Measurements from ENCODE around the gene MEPCE. TPM values are rescaled to one million over a fixed set of nuclear protein-coding genes. Genes with fewer than 3 reads are reported as not detected.
A peak's percentile ranks its signal among the peaks of the same experiment; 100 is the strongest.

MEPCE gene
- total and polyA plus RNA-seq, 11 donors = 14.6 to 30.3 (median 21.5) TPM

DNA sequence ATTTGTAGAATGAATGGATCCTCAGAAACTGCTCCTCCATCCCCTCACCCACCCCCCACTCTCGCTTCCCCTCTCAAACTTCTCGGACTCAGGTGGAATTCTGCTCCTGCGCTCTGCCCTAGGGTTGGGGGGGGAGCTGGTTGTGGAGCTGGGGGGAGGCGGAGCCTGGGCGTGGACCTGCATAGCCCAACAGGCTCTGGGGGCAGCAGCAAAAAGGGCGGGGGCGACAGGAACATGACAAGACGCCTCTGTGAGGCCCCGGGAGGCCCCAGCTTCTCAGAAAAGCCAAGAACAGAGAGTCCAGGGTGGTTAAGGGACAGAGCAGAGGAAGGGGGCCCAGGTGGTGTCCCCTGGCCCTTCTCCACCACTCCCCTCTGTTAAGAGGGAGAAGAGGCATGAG, 45.9 kb downstream of the MEPCE start:
- H3K27me3 ChIP-seq = no peaks in the 10 kb centered on the region
- intact Hi-C loops (cut with DNase I) = loop anchor here in 3 of 10 donors (10.0 kb wide), 2 partner anchors 219 to 379 kb away; partner anchors contain the start of genes GIGYF1 (in 2 of the 3) and SLC12A9 (in 1 of the 3)
- H3K27ac ChIP-seq = peak overlapping the region; percentile 42 to 99 (median 92)
- peak overlapping the region in 8 of 12 donors; percentile 38 to 100 (median 98) for H3K4me3 ChIP-seq
- H3K9me3 ChIP-seq = no peaks in the 10 kb centered on the region
- peaks cover 0 to 37% (median 26%) of the 10 kb centered on the region in 9 donors for H3K36me3 ChIP-seq
- peak in 4 of 5 donors; percentile 63 to 77 (median 69) for DNase-seq
- no peak for TF ChIP-seq POLR2A (IDR thresholded peaks at IDR 0.05)
- TF ChIP-seq, protein P1, sequence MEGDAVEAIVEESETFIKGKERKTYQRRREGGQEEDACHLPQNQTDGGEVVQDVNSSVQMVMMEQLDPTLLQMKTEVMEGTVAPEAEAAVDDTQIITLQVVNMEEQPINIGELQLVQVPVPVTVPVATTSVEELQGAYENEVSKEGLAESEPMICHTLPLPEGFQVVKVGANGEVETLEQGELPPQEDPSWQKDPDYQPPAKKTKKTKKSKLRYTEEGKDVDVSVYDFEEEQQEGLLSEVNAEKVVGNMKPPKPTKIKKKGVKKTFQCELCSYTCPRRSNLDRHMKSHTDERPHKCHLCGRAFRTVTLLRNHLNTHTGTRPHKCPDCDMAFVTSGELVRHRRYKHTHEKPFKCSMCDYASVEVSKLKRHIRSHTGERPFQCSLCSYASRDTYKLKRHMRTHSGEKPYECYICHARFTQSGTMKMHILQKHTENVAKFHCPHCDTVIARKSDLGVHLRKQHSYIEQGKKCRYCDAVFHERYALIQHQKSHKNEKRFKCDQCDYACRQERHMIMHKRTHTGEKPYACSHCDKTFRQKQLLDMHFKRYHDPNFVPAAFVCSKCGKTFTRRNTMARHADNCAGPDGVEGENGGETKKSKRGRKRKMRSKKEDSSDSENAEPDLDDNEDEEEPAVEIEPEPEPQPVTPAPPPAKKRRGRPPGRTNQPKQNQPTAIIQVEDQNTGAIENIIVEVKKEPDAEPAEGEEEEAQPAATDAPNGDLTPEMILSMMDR (IDR thresholded peaks at IDR 0.05) = no peak
- H3K4me1 ChIP-seq = peaks cover 0 to 75% (median 55%) of the 10 kb centered on the region in 12 donors
- ATAC-seq = peak in 3 of 4 donors; percentile 9 to 25 (median 23)
- 19 to 29% (median 24%) methylated on average over 9 of the region's 9 CpGs for WGBS, 4 donors

DNA sequence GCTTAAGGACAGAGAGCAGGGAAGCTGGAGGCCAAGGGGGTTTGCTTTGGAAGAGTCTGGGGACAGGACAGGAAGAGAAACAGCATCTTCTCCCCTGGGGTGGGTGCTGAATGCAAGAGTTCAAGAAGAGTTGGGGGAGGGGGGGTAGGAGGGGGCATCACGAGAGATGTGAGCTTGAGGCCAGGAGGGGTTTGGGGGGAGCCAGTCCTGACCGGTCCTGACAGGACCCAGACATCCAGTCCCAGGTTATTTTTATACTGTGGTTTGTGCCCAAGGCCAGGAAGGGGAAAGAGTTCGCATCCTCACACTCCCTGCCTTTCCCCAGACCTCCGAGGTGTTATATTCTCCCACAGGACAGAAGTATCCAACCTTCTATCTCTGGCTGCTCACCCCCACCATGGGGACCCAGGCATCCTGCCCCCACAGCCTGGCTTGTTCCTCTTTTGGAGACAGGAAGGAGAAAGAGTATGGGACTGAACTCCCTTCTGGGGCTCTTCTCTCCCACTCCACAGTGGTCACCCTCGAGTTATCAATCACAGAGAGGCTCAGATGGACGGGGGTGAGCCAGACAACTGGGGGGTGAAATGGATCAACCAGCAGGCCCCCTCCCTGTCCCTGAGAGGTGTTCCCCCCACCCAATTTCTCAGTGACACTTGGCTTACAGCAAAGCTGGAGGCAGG, 46.6 kb downstream of the MEPCE start:
- ATAC-seq (peak; percentile 11 to 63 (median 46)), DNase-seq (peak in 2 of 5 donors; percentile 58 to 68)
- H3K9me3 ChIP-seq = no peaks in the 10 kb centered on the region
- H3K4me3 ChIP-seq = peak overlapping the region in 10 of 12 donors; percentile 5 to 100 (median 98)
- peaks cover 0 to 72% (median 53%) of the 10 kb centered on the region in 12 donors for H3K4me1 ChIP-seq
- H3K27ac ChIP-seq = peak overlapping the region; percentile 53 to 99 (median 92)
- H3K36me3 ChIP-seq = peaks cover 0 to 30% (median 23%) of the 10 kb centered on the region in 9 donors
- WGBS, 4 donors = 7 to 13% (median 10%) methylated on average over 6 of the region's 6 CpGs
- TF ChIP-seq, protein P1 (IDR thresholded peaks at IDR 0.05) = no peak
- no peak for TF ChIP-seq POLR2A (IDR thresholded peaks at IDR 0.05)
- intact Hi-C loops (cut with DNase I) = loop anchor here in 4 of 10 donors (2.0 to 10.0 kb wide), 3 partner anchors 69 to 379 kb away; partner anchors contain the start of genes GIGYF1 (in 2 of the 4) and SLC12A9 (in 1 of the 4)
- H3K27me3 ChIP-seq = no peaks in the 10 kb centered on the region

DNA sequence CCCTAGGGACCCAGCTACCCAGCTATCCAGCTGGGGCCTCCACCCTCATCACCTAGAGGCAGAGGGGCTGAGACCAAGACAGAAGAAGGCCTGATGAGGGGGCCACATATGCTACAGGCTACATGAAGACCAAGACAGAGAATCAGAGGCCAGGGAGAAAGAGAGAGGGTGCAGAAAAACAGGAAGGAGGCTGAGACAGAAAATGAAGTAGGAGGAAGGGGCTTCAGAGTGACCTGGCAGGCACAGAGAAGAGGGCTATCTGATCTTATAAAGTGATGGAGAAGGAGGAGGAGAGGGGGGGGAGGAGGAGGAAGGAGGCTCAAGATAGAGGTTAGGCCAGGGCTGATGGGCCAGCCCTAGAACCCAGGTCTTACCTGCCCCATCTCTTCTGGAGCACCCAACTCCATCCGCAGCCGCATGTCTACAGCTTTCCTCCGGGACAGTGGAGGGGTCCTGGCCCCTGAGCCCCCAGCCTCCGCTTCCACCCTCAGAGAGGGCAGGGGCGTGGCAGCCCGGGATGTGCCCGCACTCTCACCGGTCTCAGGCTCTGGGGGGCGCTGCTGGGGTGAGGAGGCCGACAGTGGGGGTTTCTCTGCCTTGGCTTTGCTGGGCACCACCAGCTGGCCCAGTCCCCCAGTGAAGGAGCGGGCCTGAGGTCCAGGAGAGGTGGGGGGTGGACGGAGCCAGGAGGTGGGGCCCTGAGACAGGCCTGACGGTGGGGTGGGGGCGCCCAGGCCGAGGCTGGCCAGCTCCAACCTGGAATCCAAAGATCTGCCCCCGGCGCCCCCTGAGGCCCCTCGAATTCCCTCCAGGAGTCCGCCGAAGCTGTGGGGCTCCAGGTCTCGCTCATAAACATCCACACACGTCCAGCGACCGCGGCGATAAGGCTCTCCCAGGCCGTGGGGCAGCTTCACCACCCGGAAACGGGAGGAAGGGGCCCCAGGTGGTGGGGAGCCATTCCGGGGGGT, 47.6 kb downstream of the MEPCE start:
- Histone ChIP-seq H3K27ac (peak overlapping the region; percentile 53 to 99 (median 96)), H3K4me3 (peak overlapping the region; percentile 66 to 100 (median 98)), H3K36me3 (peaks cover 0 to 25% (median 17%) of the 10 kb centered on the region in 9 donors), H3K27me3 (no peaks in the 10 kb centered on the region), H3K9me3 (no peaks in the 10 kb centered on the region), H3K4me1 (peaks cover 0 to 66% (median 52%) of the 10 kb centered on the region in 12 donors)
- DNase-seq (peak in 1 of 5 donors; percentile 38), ATAC-seq (peak in 2 of 4 donors; percentile 0 to 17)
- intact Hi-C loops (cut with DNase I) = loop anchor here in 4 of 10 donors (2.0 to 10.0 kb wide), 3 partner anchors 68 to 378 kb away; partner anchors contain the start of genes GIGYF1 (in 2 of the 4) and SLC12A9 (in 1 of the 4)
- WGBS, 4 donors = 11 to 19% (median 17%) methylated on average over 7 to 30 of the region's 30 CpGs
- TF ChIP-seq, protein P1 (IDR thresholded peaks at IDR 0.05) = peak in 4 of 12 donors; percentile 15 to 41 (median 26)
- TF ChIP-seq POLR2A (IDR thresholded peaks at IDR 0.05) = no peak
